ENCODE results near the gene PEX13. TPM values are rescaled to one million over a fixed set of nuclear protein-coding genes. Genes with fewer than 3 reads are reported as not detected.

PEX13 gene
- total and polyA plus RNA-seq, 2 of the 4 experiments (the other 2 are of a cell fraction): 12.1 to 34.8 TPM

DNA sequence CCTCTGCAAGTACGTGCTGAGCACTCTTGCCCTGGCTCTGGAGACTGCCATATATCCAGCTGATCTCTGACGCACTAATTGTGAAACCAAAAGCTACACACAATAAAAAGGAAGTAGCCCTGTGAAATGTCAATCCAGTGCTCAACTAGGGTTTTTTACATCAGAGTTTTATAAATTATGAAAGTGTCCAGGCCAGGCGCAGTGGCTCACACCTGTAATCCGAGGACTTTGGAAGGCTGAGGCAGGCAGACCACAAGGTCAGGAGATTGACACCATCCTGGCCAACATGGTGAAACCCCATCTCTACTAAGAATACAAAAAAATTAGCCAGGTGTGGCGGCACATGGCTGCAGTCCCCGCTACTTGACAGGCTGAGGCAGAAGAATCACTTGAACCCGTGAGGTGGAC lies 24.5 kb upstream of the PEX13 start:
- WGBS, 2 experiments (ENCODE audit: extremely low coverage in 2 of 2, insufficient read length in 1 of 2): 80% methylated on average over 2 of the region's 7 CpGs; no CpG with 5 or more reads in 1 of the 2 experiments
- Histone ChIP-seq H3K9ac (ENCODE audit: low read depth, low read length) (no peak overlapping the region), H4K20me1 (ENCODE audit: insufficient read depth, low read length) (no peaks in the 10 kb centered on the region), H3K14ac (replicated peaks; ENCODE audit: low read depth, low read length) (no peak overlapping the region), H4K8ac (ENCODE audit: low read depth in 2 of 2, low read length in 2 of 2) (no peak overlapping the region), H3K79me1 (ENCODE audit: low read depth in 1 of 2, low read length in 2 of 2) (no peaks in the 10 kb centered on the region), H3K9me1 (ENCODE audit: insufficient read depth, low read length) (no peaks in the 10 kb centered on the region), H4K5ac (ENCODE audit: low read depth, low read length) (no peak overlapping the region), H3K9me3 (ENCODE audit: control insufficient read depth, insufficient read depth, low read length) (peaks cover 5% of the 10 kb centered on the region), H3K36me3 (ENCODE audit: control insufficient read depth, insufficient read depth, low read length) (no peaks in the 10 kb centered on the region), H2BK5ac (ENCODE audit: low read depth, low read length, poor library complexity, severe bottlenecking) (no peak overlapping the region), H3K4me1 (ENCODE audit: control insufficient read depth, insufficient read depth, low read length) (no peaks in the 10 kb centered on the region), H3K4me2 (ENCODE audit: low read depth, low read length) (no peak overlapping the region), H3K18ac (ENCODE audit: low read depth, low read length) (no peak overlapping the region), H3K27me3 (ENCODE audit: control insufficient read depth, insufficient read depth, low read length) (no peaks in the 10 kb centered on the region), H2AFZ (replicated peaks; ENCODE audit: low read length, poor library complexity) (no peak overlapping the region), H2AK9ac (replicated peaks; ENCODE audit: low read depth, low read length, poor library complexity) (no peak overlapping the region), H3K4ac (ENCODE audit: low read depth, low read length) (no peak overlapping the region), H4K91ac (ENCODE audit: insufficient read depth, low read depth, low read length) (no peak overlapping the region), H2BK15ac (ENCODE audit: low read depth, low read length) (no peak overlapping the region), H3K4me3 (ENCODE audit: insufficient read depth, low read depth, low read length) (no peak overlapping the region), H3K23ac (ENCODE audit: low read depth, low read length) (no peak overlapping the region), H2BK20ac (ENCODE audit: low read depth, low read length) (no peak overlapping the region), H2BK120ac (ENCODE audit: low read depth, low read length) (no peak overlapping the region), H2AK5ac (ENCODE audit: low read depth, low read length) (no peak overlapping the region), H3K27ac (ENCODE audit: insufficient read depth, low read length) (no peak overlapping the region), H3K56ac (ENCODE audit: extremely low read depth, insufficient read depth, low read length) (no peak overlapping the region)
- ChIA-PET POLR2A (ENCODE audit: unreplicated experiment) (no interaction called here), CTCF (interaction anchor here (1.1 kb wide), 1 partner anchor 286 kb away, joined by 3 read pairs; no protein-coding TSS in a partner anchor)
- dilution Hi-C loops (cut with HindIII; ENCODE audit: low sequenced_read_pairs, unreplicated experiment): no loop called here
- DNase-seq (no peak), ATAC-seq (ENCODE audit: low read depth) (no peak)
- TF ChIP-seq SMC3 (IDR thresholded peaks at IDR 0.05; ENCODE audit: low read depth, low read length) (no peak), MAFK (IDR thresholded peaks at IDR 0.05; ENCODE audit: low read depth, low read length) (no peak), RCOR1 (IDR thresholded peaks at IDR 0.05; ENCODE audit: insufficient replicate concordance, low read length) (no peak), BHLHE40 (IDR thresholded peaks at IDR 0.05; ENCODE audit: low read depth, low read length) (no peak), FOS (IDR thresholded peaks at IDR 0.05; ENCODE audit: low read depth, low read length) (no peak), POLR2A (IDR thresholded peaks at IDR 0.05; ENCODE audit: low read depth, low read length) (no peak), RFX5 (IDR thresholded peaks at IDR 0.05; ENCODE audit: low read depth, low read length) (no peak), CHD1 (IDR thresholded peaks at IDR 0.05; ENCODE audit: low read depth, low read length) (no peak), CEBPB (IDR thresholded peaks at IDR 0.05; ENCODE audit: low read depth, low read length) (no peak)
- TF ChIP-seq, protein P1, sequence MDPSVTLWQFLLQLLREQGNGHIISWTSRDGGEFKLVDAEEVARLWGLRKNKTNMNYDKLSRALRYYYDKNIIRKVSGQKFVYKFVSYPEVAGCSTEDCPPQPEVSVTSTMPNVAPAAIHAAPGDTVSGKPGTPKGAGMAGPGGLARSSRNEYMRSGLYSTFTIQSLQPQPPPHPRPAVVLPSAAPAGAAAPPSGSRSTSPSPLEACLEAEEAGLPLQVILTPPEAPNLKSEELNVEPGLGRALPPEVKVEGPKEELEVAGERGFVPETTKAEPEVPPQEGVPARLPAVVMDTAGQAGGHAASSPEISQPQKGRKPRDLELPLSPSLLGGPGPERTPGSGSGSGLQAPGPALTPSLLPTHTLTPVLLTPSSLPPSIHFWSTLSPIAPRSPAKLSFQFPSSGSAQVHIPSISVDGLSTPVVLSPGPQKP (IDR thresholded peaks at IDR 0.05; ENCODE audit: borderline replicate concordance, low read depth, low read length): no peak
- TF ChIP-seq, protein P2, sequence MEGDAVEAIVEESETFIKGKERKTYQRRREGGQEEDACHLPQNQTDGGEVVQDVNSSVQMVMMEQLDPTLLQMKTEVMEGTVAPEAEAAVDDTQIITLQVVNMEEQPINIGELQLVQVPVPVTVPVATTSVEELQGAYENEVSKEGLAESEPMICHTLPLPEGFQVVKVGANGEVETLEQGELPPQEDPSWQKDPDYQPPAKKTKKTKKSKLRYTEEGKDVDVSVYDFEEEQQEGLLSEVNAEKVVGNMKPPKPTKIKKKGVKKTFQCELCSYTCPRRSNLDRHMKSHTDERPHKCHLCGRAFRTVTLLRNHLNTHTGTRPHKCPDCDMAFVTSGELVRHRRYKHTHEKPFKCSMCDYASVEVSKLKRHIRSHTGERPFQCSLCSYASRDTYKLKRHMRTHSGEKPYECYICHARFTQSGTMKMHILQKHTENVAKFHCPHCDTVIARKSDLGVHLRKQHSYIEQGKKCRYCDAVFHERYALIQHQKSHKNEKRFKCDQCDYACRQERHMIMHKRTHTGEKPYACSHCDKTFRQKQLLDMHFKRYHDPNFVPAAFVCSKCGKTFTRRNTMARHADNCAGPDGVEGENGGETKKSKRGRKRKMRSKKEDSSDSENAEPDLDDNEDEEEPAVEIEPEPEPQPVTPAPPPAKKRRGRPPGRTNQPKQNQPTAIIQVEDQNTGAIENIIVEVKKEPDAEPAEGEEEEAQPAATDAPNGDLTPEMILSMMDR (conservative IDR thresholded peaks at IDR 0.05; ENCODE audit: low read depth, low read length): no peak
- intact Hi-C loops (cut with micrococcal nuclease): no loop called here
- in situ Hi-C loops (cut with MboI; ENCODE audit: low sequenced_read_pairs): no loop called here
- BruUV-seq (replicated peaks): no TSS peak
